ENCODE results near the gene EHD4. TPM values are rescaled to one million over a fixed set of nuclear protein-coding genes. Genes with fewer than 3 reads are reported as not detected.

The EHD4 gene
- total and polyA plus RNA-seq, 9 donors: 8.8 to 23.3 (median 13.7) TPM

DNA sequence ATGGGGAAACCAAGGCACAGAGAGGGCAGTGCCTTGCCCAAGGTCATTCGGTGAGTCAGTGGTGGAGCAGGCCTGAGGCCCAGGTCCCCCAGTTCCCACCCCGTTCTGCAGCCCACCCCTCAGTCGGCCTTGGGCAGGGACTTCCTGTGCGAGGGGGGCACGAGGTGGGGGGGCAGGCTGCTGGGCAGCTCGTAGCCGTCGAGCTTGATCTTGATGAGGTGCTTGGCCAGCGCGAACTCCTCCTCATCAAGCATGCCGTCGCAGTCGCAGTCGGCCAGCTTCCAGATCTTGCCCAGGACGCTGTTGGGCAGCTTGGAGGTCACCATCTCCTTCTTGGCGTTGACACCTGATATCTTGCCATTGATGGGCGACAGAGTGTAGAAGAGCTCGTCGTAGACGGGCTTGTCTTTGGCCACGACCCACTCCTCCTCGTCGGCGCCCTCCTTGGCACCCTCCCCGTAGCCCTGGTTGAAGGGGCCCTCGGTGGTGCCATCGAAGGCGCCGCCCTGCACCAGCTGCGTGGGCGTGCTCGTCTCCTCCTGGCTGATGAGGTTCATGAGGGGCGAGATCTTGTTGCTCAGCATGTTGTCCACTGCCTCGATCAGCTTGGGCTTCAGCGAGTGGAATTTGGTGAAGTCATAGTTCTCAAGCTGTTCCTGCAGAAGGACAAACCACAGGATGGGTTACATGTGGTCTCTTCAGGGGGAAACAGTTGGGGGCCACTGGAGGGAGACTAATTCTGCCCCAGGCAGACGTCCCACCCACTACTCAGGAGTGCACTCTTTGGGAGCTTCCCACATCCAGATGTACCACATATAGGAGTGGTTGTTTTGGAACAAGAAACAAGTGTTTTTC is 71.6 kb downstream of the EHD4 start:
- 89 to 92% (median 89%) methylated on average over 36 of the region's 36 CpGs for WGBS, 3 donors
- H3K36me3 ChIP-seq: no peaks in the 10 kb centered on the region
- H3K27me3 ChIP-seq: no peaks in the 10 kb centered on the region
- DNase-seq: no peak
- H3K4me3 ChIP-seq: no peak overlapping the region
- no peak overlapping the region for H3K27ac ChIP-seq
- H3K4me1 ChIP-seq (ENCODE audit: insufficient read depth): peaks cover 2% of the 10 kb centered on the region
- H3K9me3 ChIP-seq: no peaks in the 10 kb centered on the region
- TF ChIP-seq, protein P1, sequence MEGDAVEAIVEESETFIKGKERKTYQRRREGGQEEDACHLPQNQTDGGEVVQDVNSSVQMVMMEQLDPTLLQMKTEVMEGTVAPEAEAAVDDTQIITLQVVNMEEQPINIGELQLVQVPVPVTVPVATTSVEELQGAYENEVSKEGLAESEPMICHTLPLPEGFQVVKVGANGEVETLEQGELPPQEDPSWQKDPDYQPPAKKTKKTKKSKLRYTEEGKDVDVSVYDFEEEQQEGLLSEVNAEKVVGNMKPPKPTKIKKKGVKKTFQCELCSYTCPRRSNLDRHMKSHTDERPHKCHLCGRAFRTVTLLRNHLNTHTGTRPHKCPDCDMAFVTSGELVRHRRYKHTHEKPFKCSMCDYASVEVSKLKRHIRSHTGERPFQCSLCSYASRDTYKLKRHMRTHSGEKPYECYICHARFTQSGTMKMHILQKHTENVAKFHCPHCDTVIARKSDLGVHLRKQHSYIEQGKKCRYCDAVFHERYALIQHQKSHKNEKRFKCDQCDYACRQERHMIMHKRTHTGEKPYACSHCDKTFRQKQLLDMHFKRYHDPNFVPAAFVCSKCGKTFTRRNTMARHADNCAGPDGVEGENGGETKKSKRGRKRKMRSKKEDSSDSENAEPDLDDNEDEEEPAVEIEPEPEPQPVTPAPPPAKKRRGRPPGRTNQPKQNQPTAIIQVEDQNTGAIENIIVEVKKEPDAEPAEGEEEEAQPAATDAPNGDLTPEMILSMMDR (IDR thresholded peaks at IDR 0.05): no peak
- intact Hi-C loops (cut with DNase I): loop anchor here in 2 of 4 donors (10.0 kb wide), 1 partner anchor 346 kb away; the partner anchor contains the start of gene TYRO3 (in 2 of the 2)

DNA sequence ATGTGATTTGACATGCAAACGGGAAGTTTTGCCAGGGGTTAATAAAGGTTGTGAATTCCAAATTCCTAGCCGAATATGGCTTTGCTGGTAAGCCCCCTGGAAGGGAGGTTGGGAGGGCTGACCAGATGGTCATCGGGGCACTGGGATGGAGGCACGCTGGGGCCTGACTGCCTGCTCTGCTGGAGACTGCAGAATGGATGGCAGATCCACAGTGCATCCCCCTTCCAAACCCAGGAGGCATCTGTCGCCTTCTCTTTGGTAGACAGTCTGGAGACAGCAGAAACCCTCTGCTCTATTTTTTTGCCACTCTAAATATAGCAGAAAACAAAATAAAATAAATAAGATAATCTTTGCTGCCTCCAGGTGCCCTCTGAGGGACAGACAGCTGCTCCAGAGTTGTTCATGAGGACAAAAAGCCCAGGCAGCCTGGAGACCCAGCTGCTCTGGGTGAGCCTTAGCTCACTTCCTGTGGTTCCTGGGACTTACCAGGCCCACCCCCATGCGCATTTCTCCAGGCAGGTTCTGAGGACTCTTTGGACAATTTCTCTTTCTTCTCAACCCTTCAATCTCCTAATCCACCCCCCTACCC is 72.4 kb downstream of the EHD4 start:
- H3K4me3 ChIP-seq: no peak overlapping the region
- peaks cover 4% of the 10 kb centered on the region for H3K4me1 ChIP-seq (ENCODE audit: insufficient read depth)
- TF ChIP-seq, protein P1 (IDR thresholded peaks at IDR 0.05): no peak
- TF ChIP-seq POLR2A (IDR thresholded peaks at IDR 0.05): no peak
- TF ChIP-seq EP300 (IDR thresholded peaks at IDR 0.05): no peak
- no peaks in the 10 kb centered on the region for H3K27me3 ChIP-seq
- H3K36me3 ChIP-seq: no peaks in the 10 kb centered on the region
- intact Hi-C loops (cut with DNase I): loop anchor here in 2 of 4 donors (10.0 kb wide), 1 partner anchor 345 kb away; the partner anchor contains the start of gene TYRO3 (in 2 of the 2)
- no peak overlapping the region for H3K27ac ChIP-seq
- DNase-seq: no peak
- no peaks in the 10 kb centered on the region for H3K9me3 ChIP-seq
- WGBS, 3 donors: 43 to 53% (median 46%) methylated on average over 6 of the region's 6 CpGs

DNA sequence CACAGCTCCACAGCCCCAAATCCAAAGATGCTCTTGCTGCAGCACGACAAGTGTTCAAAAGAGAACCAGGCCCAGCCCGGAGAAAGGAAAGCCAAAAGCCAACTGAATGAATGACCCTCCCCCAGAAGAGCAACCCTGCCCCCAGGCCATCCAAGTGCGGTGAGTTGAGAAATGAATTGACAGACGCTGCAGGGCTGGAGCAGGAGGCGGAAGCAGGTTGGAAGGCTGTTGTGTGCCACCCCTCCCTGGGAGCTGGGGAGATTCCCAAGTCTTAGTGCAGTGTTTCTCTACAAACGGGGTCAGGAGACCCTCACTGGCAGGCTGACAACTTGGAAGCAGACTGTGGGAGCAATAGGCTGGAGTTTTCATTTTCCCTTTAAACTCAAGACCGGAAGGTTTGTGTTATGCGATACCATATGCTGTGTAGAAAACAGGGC is 75.0 kb downstream of the EHD4 start:
- DNase-seq: no peak
- H3K27ac ChIP-seq: no peak overlapping the region
- TF ChIP-seq, protein P1 (IDR thresholded peaks at IDR 0.05): no peak
- no peak for TF ChIP-seq EP300 (IDR thresholded peaks at IDR 0.05)
- TF ChIP-seq POLR2A (IDR thresholded peaks at IDR 0.05): no peak
- intact Hi-C loops (cut with DNase I): no loop called here
- H3K4me3 ChIP-seq: no peak overlapping the region
- H3K36me3 ChIP-seq: no peaks in the 10 kb centered on the region
- H3K9me3 ChIP-seq: no peaks in the 10 kb centered on the region
- H3K4me1 ChIP-seq (ENCODE audit: insufficient read depth): peaks cover 14% of the 10 kb centered on the region
- WGBS, 3 donors: 57 to 62% (median 58%) methylated on average over 8 of the region's 8 CpGs
- no peaks in the 10 kb centered on the region for H3K27me3 ChIP-seq

DNA sequence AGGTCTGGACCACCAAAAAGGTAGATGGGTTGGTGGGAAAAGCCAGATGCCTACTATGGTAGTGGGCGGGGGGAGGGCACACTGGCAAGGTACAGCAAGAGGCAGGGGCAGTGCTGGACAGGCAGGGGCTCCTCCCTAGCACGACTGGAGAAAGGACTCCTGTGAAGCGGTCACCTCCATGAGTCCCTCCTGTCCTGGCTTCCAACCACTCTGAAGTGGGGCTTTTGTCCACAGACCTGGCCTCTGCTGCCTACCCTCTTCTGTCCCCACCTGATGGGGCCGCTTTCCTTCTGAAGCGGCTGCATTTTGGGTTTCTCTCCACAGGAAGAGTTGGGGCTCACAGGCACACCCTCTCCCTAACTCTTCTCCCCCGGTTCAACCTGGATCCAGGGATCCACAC is 75.8 kb downstream of the EHD4 start:
- no peaks in the 10 kb centered on the region for H3K36me3 ChIP-seq

More for the DNA sequence above, 75.8 kb downstream of the EHD4 start:
- Histone ChIP-seq H3K27ac (no peak overlapping the region), H3K27me3 (no peaks in the 10 kb centered on the region), H3K4me3 (no peak overlapping the region), H3K9me3 (no peaks in the 10 kb centered on the region), H3K4me1 (ENCODE audit: insufficient read depth) (peaks cover 14% of the 10 kb centered on the region)
- DNase-seq: no peak
- TF ChIP-seq EP300 (IDR thresholded peaks at IDR 0.05): no peak
- TF ChIP-seq, protein P1 (IDR thresholded peaks at IDR 0.05): no peak
- TF ChIP-seq POLR2A (IDR thresholded peaks at IDR 0.05): no peak
- intact Hi-C loops (cut with DNase I): no loop called here
- WGBS, 3 donors: 86 to 90% (median 87%) methylated on average over 6 of the region's 6 CpGs

All from ovary (tissue), 9 donors.